Panc1 (cell line): Measurements from ENCODE around the gene UBL4B. TPM values are rescaled to one million over a fixed set of nuclear protein-coding genes. Genes with fewer than 3 reads are reported as not detected.

Experiments used
- ATAC-seq: fragments of 200-7000 bp; cut with Tn5 transposase; 2 replicates; pipeline ENCODE4 v1.9.1; 2020; ENCODE audit warnings: mild to moderate bottlenecking, moderate library complexity
- BruUV-seq: library from RNA; stranded (reverse); fragments of 400-500 nt; replicated peaks from 2 replicates; lab custom pipeline; 2021; lab: Mats Ljungman, UMichigan
- CTCF ChIA-PET: fragments of 300-600 bp; sonication (Branson Sonifier 250); formaldehyde crosslinking; loops from one replicate; lab custom pipeline; 2022; ENCODE audit warnings: antibody characterized with exemption; lab: Charles Lee
- POLR2A ChIA-PET: fragments of 300-600 bp; sonication (Branson Sonifier 250); formaldehyde crosslinking; loops from one replicate; lab custom pipeline; 2022; ENCODE audit warnings: antibody characterized with exemption; lab: Charles Lee
- DNase-seq: peaks from one replicate; pipeline ENCODE4 v3.0.0-alpha.2; 2010; ENCODE audit warnings: low read depth, low spot score
- H3K27ac ChIP-seq: 2 replicates; pipeline ENCODE4 v1.5.1; 2011; ENCODE audit warnings: mild to moderate bottlenecking, low read length, inconsistent platforms
- H3K27me3 ChIP-seq: fragments of 200-500 bp; sonication (Bioruptor generic); 2 replicates; pipeline ENCODE4 v1.6.0; 2014; ENCODE audit warnings: low read length, inconsistent platforms; ENCODE audit not compliant: control insufficient read depth, insufficient read depth
- H3K36me3 ChIP-seq: fragments of 200-500 bp; sonication (Bioruptor generic); 2 replicates; pipeline ENCODE4 v1.5.1; 2014; ENCODE audit warnings: inconsistent platforms, mild to moderate bottlenecking, low read length, moderate library complexity; ENCODE audit not compliant: control insufficient read depth, insufficient read depth
- H3K4me1 ChIP-seq: 2 replicates; pipeline ENCODE4 v1.5.1; 2011; ENCODE audit warnings: inconsistent platforms, mild to moderate bottlenecking, low read length, moderate library complexity; ENCODE audit not compliant: control insufficient read depth, insufficient read depth
- H3K4me3 ChIP-seq, 2 experiments: 2 replicates each; pipeline ENCODE4 v1.5.1; 2011 to 2012; ENCODE audit warnings: low read depth in 2 of 2, low read length in 2 of 2, mild to moderate bottlenecking in 2 of 2, inconsistent platforms in 1 of 2, moderate library complexity in 1 of 2
- H3K9me3 ChIP-seq: fragments of 200-500 bp; sonication (Bioruptor generic); 2 replicates; pipeline ENCODE4 v1.5.1; 2014; ENCODE audit warnings: low read depth, mild to moderate bottlenecking, inconsistent platforms, low read length, moderate library complexity; ENCODE audit not compliant: control insufficient read depth, insufficient read depth
- CTCF ChIP-seq: fragments of 450-650 bp; IDR thresholded peaks from 2 replicates; pipeline ENCODE4 v1.5.1; 2017; ENCODE audit warnings: mild to moderate bottlenecking
- POLR2AphosphoS5 ChIP-seq: IDR thresholded peaks from 2 replicates; pipeline ENCODE4 v1.6.1; 2012; ENCODE audit warnings: mild to moderate bottlenecking, low read depth, low read length, moderate library complexity
- REST ChIP-seq, 2 experiments: IDR thresholded peaks; 2 replicates each; pipeline ENCODE4 v1.6.1; 2011 to 2012; ENCODE audit warnings: low read depth in 2 of 2, control low read depth in 1 of 2, low read length in 1 of 2, mild to moderate bottlenecking in 1 of 2, moderate library complexity in 1 of 2; ENCODE audit not compliant: insufficient read depth in 1 of 2
- SIN3A ChIP-seq: IDR thresholded peaks from 2 replicates; pipeline ENCODE4 v1.6.1; 2012; ENCODE audit warnings: low read depth, mild to moderate bottlenecking, low read length, moderate library complexity, borderline replicate concordance; ENCODE audit not compliant: insufficient read depth
- TCF7L2 ChIP-seq: IDR thresholded peaks from 2 replicates; pipeline ENCODE4 v1.6.1; 2011; ENCODE audit warnings: mild to moderate bottlenecking, low read depth, low read length, inconsistent platforms
- in situ Hi-C: cut with HindIII; loops from 2 replicates; pipeline ENCODE4 v1.10.0; 2016; ENCODE audit warnings: low sequenced_read_pairs, low pct_unique_long_range_greater_than_20kb
- intact Hi-C: fragments of 100-400 bp; cut with micrococcal nuclease; formaldehyde crosslinking; loops from one replicate; pipeline ENCODE4 v1.10.0; 2022; ENCODE audit not compliant: unreplicated experiment
- total RNA-seq: library from RNA; stranded (reverse); gene quantifications from one replicate; pipeline ENCODE4 v1.2.1, GENCODE V29; 2021; ENCODE audit not compliant: unreplicated experiment

Gene UBL4B
- total RNA-seq, 1 experiment from 2014 or later, result not detected

- no TSS peak for BruUV-seq
- Histone ChIP-seq H3K9me3 (no peaks in the 10 kb centered on the region), H3K4me3 (peak overlapping the region; percentile 37 to 50), H3K36me3 (no peaks in the 10 kb centered on the region), H3K4me1 (no peaks in the 10 kb centered on the region), H3K27ac (no peak overlapping the region), H3K27me3 (peaks cover 9% of the 10 kb centered on the region)
- ATAC-seq (0 out of 2 replicates have a peak, but pooled peaks have one; percentile 57), DNase-seq (no peak)
- POLR2A ChIA-PET, result no interaction called here
- intact Hi-C loops (no loop called here), in situ Hi-C loops (no loop called here)
- CTCF ChIA-PET, result no interaction called here
- TF ChIP-seq REST (IDR thresholded peaks at IDR 0.05; ENCODE audit: insufficient read depth in 1 of 2, low read depth in 2 of 2, low read length in 1 of 2) (no peak), CTCF (no peak), SIN3A (no peak), POLR2AphosphoS5 (no peak), TCF7L2 (no peak)
Measured at GRCh38 chr1:110084227-110085078, 27.8 kb upstream of the UBL4B start.

- ChIA-PET CTCF (no interaction called here), POLR2A (no interaction called here)
- TF ChIP-seq SIN3A (no peak), TCF7L2 (no peak), REST (IDR thresholded peaks at IDR 0.05; ENCODE audit: insufficient read depth in 1 of 2, low read depth in 2 of 2, low read length in 1 of 2) (no peak), CTCF (no peak), POLR2AphosphoS5 (no peak)
- intact Hi-C loops (no loop called here), in situ Hi-C loops (no loop called here)
- H3K9me3 ChIP-seq, result no peaks in the 10 kb centered on the region
- ATAC-seq (no peak), DNase-seq (no peak)
- no peaks in the 10 kb centered on the region for H3K36me3 ChIP-seq
- BruUV-seq, result no TSS peak
- peaks cover 9% of the 10 kb centered on the region for H3K27me3 ChIP-seq
- H3K4me1 ChIP-seq, result no peaks in the 10 kb centered on the region
- no peak overlapping the region for H3K27ac ChIP-seq
- H3K4me3 ChIP-seq, result no peak overlapping the region
Measured at GRCh38 chr1:110085671-110086070, 26.6 kb upstream of the UBL4B start.
